Activated T-cell treated with anti-CD3 and anti-CD28 coated beads, Interleukin-2, amount 50 U/mL, for 1 hour (primary cell): Measurements from ENCODE around the gene B9D1.

Source experiments
- DNase-seq: peaks from one replicate; pipeline ENCODE4 v3.0.0-alpha.2; 2020

The B9D1 gene

DNA sequence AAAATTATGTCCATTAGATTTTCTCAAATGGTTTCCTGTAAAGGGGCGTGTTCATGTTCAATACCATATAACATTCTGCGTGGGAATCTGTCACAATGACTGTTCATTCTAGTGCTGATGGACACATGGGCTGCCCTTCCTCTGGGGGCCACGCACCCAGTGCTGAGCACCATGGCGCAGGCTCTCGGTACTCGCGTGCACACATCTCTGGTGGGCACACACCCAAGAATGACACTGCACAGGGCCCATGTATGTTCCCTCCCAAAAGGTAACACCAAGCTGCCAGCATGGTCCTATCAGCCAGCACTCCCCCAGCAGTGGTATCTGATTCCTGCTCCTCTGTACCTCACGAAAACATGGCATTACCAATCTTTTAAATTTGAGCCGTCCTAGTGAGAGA, 13.7 kb downstream of the B9D1 start:
- DNase-seq = no peak

DNA sequence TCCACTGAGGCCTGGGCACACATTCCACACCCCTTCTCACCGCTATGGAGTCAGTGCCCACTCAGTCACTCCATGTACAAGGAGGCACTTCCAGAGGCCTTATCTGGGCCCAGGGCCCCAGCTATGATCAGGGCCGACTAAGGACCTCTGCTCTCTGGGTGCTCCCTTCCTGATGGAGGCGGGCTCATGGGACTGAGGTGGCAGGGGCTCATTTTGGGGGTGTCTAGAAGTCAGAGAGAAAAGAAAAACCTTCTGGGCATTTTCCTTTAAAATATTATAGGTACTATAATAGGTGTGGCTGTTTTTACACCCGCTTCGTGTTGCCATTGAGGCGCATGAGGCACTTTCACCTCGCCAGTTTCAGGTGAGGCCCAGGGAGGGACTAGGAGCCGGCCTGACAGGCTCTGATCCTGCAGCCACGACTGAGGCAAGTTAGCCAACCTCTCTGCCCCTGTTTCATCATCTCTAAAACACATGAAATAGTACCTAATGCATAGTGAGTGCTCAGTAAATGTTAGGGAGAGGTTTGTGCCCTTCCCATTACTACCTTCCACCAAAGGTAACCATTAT, 14.4 kb downstream of the B9D1 start:
- no peak for DNase-seq

DNA sequence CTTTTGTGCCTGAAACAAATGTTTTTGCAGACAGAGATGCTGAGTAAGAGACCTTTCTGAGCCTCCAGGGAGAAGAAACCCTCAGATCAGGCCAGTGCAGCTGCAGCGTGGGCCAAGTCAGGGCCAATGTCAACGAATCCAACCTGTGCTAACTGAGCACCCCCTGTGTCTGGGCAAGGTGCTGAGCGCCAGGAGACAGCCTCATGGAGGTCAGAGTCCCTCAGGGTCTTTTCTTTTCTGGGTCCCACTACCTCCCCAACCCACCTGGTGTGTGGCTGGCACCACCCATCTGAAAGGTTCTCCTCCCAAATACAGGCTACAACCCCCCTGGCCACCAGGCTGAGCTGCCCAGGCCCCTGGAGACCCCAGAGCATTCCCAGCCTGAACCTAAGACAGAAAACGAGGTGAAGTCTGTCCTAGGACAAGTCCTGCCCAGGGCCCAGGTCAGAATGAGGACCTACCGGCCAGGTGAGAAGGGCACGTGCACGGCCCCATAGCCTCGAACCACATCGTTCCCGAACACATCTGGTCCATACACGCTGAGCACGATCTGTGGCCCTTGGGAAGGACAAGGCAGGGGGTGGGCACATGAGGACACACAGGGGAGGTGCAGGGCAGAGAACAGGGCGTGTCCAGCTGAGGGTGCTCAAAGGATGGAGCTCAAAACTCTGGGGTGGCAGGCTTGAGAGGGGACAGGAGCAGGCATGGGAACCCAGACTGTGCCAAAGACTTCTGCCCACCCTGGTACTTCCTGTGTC, 15.0 kb downstream of the B9D1 start:
- no peak for DNase-seq

- no peak for DNase-seq
These were observed 15.9 kb downstream of the B9D1 start for GRCh38 chr17:19346351-19347255.

DNA sequence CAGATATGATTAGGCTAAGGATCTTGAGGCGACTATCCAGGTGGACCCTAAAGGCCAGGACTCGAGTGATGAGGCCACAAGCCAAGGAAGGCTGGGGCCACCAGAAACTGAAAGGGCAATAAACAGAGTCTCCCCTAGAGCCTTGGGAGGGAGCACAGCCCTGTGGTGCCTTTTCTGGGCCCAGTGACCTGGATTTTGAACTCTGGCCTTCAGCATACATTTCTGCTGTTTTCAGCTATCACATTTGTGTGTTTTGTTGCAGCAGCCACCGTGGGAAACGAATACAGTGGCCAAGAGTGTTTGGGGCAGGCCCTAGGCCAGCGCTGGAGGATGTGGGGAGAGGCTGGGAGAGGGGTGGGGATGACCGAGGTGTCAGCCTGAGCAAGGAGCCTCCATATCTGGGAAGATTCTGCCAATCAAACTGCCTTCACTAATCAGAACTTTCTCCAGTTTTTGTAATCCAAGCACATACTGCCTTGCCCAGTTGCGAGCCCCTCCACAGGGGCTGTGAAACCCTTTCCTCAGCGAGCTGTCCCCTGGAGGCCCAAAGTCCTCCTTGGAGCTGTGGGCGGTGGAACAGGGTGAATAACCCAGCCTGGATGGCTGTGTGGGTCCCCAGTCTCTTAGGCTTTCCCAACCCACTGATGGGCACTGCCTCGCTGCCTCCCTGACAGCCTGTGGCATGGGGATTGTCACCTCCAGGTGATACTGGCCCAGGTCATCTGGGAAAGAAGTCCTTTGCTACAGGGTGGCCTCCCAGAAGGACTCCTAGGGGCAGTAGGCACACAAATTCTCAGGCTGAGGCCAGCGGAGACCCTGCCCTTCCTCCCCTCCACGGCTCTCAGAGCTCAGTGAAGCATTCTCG, 16.8 kb downstream of the B9D1 start:
- no peak for DNase-seq

DNA sequence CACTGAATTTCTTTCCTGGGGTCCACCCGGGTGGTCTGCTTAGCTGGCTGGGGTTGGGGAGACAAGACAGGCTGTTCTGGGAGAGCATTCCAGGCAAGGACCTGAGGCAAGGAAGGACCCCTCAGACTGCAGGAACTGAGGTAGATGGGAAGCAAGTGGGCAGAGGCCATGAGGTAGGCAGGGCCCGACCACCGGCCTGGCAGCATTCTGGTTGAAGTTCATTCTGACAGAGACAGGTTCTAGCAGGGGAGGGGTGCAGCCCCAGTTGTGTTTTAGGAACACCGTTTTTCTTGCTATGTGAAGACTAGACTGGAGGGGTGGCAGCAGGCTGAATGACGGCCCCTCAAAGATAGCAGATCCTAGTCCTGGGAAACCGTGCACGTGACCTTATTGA, 17.5 kb downstream of the B9D1 start:
- no peak for DNase-seq

GRCh38 chr17:19344311-19345066, 18.0 kb downstream of the B9D1 start:
- no peak for DNase-seq

GRCh38 chr17:19343671-19344151, 18.8 kb downstream of the B9D1 start:
- no peak for DNase-seq

DNA sequence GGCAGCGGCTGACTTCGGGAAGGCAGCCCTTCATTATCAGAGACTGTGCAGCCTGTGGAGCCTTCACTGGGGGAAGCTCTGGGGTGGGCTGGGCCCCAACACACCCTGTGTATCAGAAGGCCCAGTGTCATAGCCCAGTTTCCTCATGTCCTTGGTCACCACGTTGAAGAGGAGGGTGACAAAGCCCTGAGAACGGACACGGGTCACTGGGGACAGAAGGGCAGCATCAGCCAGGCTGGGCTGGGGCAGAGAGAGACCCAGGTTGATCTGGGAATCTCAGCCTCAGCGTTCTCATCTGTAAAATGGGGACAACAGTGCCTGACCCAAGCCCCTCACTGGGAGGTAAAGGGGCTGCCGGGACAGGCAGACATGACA, 19.3 kb downstream of the B9D1 start:
- DNase-seq = no peak

DNA sequence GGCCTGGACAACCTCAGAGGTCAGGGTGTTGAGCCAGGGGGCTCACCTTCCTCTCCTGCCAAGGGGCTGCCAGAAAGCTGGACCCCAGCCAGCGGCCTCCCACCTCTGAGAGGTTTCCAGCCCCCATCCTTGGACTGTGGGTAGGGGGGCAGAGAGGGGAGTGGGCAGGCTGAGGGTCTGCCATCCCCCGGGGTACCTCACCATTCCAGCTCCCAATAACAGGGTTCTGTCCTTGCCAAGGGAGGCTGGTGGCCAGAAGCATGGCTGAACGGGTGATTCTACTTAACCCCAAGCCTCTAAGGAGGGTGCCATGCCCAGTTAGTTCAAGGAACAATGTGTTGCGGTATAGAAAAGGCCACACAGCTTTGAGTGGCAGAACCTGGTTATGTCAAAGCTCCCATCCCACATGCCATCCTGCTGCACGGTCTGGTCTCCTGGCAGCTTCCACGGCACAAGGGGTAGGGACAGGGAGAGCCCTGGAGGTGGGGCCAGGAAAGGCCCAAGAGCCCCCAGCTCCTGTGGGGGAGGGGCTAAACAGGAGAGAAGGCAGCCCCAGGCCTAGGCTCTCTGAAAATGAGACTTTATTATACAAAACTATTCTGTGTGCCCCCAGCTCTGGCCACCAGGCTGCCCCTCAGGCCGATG, 19.8 kb downstream of the B9D1 start:
- no peak for DNase-seq

GRCh38 chr17:19341641-19342610, 20.6 kb downstream of the B9D1 start:
- no peak for DNase-seq

DNA sequence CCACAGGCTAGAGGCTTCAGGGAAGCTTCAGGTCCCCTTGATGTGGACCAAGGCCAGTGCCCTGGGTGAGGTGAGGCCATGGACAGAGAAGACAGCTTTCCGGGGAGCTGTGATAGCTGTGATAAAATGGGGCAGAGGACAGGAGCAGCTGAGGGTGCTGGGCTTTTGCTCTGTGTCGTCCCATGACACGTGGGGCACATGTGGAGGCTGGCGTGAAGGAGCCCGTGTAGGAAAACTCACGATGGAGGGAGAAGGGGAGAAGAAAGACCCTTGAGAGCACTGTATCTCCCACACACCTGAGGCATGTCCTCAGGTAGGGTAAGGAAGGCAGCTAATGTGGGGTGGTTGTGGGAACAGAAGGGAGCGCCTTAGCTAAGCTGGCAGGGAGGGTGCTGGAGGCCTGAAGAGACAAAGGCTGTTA, 21.3 kb downstream of the B9D1 start:
- DNase-seq = no peak

DNA sequence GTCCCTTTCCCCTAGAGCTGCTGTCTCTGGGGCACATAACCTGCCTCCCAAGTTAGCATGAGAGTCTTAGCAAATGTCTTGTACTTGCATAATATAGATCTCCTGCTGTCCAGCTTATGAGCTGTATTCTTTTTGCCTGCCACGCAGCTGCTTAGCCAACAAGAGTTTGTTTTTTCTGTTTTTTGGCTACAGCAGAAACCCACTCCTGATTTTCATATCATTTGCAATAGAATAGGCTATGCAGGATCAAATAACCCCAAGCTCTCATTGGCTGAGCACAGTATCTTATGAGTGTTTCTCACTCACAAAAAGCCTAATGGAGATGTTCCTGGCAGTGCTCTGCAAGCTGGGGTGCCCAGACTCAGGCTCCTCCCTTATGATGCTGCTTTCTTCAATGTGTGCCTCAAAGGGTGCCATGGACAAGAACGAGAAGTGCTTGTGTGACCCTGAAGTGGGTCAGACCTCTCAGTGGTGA, 23.1 kb downstream of the B9D1 start:
- no peak for DNase-seq

GRCh38 chr17:19338031-19338990, 24.2 kb downstream of the B9D1 start:
- DNase-seq = peak; percentile 70

DNA sequence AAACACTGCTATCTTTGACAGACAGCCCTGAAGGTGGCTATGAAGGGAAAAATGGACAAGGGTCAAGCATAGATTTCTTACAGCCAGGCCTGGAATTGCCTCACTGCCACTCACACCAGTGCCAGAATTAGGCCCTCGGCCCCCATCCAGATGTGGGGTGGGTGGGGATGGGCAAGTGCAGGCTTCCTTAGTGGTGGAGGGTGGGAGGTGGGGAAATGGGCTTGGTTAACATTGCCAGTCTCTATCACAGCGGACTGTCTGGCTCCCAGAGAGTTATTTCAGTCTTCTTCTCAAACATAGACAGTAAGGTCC, 24.9 kb downstream of the B9D1 start:
- no peak for DNase-seq

DNA sequence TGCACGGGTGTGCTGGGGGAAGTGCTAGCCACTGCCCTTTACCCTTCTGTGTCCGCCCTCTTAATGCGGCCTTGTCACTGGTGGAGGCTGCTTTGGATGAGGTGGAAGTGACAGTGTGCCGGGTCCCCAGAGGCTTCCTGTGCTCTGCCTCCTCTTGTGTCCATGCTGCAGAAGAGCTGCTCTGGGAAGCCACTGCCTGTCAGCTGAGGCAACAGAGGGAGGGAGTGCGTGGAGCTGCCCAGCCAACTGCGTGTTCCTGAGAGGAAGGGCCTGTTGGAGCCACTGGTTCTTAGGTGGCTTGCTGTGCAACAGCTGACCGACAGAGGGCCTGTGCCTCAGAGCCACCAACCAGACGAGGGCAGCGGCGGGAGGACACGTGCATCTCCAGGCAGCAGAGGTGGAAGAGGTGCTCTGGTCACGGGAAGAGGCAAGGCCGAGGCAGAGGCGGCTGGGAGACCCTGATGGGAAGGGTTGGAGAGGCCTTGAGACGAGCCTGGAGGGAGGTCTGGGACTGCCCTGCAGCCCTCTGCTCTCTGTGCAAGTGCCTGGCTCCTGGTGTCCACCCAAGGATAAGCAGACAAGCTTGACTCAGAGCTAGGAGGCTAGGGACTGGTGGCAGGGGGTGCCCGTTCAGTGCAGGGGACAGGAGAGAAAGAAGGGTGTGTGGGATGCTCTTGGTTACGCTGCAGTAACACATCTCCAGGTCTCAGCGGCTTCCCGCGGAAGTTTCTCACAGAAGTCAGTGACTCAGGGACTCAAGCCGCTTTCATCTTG, 25.4 kb downstream of the B9D1 start:
- no peak for DNase-seq

DNA sequence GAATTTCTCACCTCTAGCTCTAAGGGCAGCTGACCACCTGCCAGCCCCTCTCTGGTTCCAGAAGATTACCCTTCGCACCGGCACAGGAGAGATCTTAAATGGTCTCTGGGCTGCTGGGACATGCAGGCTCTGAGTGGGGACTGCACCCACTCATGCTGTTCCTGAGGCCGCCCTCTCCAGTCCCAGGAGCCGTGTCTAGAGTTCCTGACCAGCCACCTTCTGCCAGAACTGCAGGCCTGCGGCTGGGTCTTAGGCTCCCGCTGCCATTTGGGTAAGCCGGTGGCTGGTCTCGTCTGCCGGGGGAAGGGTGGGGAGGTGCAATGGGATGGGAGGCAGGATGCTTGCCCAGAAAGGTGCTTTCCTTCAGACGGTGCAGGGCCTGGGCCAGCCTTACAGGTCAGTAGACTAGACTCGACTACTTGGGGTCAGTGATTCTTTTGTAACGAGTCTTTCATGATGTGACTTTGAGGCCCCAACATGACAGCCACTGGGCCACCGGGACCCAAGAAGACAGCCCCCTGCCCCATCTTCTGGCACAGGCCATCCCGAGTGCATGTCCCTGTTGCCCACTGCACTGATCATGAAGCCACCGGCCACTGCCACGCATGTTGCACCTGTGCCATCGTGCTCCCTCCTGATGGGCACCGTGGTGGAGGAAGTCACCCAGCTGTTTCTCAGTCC, 26.4 kb downstream of the B9D1 start:
- DNase-seq = no peak

DNA sequence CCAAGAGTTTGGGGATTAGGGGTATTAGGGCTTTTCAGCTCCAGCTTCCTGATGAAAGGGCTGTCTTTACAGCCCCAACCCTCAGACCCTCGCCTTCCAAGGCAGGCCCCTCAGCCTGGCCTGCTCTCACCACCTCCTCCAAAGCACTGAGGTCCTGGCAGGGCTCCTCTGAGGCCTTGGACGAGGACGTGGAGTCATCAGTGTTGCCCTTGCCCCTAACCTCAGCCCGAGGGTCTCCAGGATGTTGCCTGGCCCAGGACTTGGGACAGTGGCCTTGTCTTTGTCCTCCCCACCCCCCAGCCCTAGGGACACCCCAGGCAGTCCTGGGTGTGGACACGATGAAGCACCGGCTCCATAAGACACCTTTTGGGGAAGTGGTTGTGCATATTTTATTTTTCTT, 28.2 kb downstream of the B9D1 start:
- DNase-seq = no peak
